Smooth muscle cell (in vitro differentiated cells): ENCODE data around the gene PDE7B. TPM values are rescaled to one million over a fixed set of nuclear protein-coding genes. Genes with fewer than 3 reads are reported as not detected.

ENCODE experiments used
- DNase-seq: peaks from one replicate; lab custom pipeline; 2025; ENCODE audit not compliant: unreplicated experiment; lab: John Stamatoyannopoulos, UW
- H2AFZ ChIP-seq: fragments of 200-600 bp; sonication (generic); 2 replicates; pipeline ENCODE4 v1.6.0; 2016; ENCODE audit warnings: antibody characterized with exemption, low read depth, mild to moderate bottlenecking
- H3F3A ChIP-seq: fragments of 200-600 bp; sonication (generic); 2 replicates; pipeline ENCODE4 v1.6.0; 2017; ENCODE audit warnings: antibody characterized with exemption, low read depth
- H3K27ac ChIP-seq: fragments of 200-600 bp; sonication (generic); 2 replicates; pipeline ENCODE4 v1.5.1; 2016; ENCODE audit warnings: low read depth, mild to moderate bottlenecking
- H3K27me3 ChIP-seq: fragments of 200-600 bp; sonication (generic); 2 replicates; pipeline ENCODE4 v1.6.1; 2016; ENCODE audit warnings: low read depth, mild to moderate bottlenecking
- H3K36me3 ChIP-seq: fragments of 200-600 bp; sonication (generic); 2 replicates; pipeline ENCODE4 v1.5.1; 2016; ENCODE audit warnings: low read depth
- H3K4me1 ChIP-seq: fragments of 200-600 bp; sonication (generic); 2 replicates; pipeline ENCODE4 v1.5.1; 2016; ENCODE audit warnings: low read depth
- H3K4me2 ChIP-seq: fragments of 200-600 bp; sonication (generic); 2 replicates; pipeline ENCODE4 v1.6.0; 2016; ENCODE audit warnings: mild to moderate bottlenecking
- H3K4me3 ChIP-seq: fragments of 200-600 bp; sonication (generic); 2 replicates; pipeline ENCODE4 v1.5.1; 2016; ENCODE audit warnings: mild to moderate bottlenecking
- H3K79me2 ChIP-seq: fragments of 200-600 bp; sonication (generic); 2 replicates; pipeline ENCODE4 v1.6.0; 2016; ENCODE audit warnings: low read depth, mild to moderate bottlenecking
- H3K9ac ChIP-seq: fragments of 200-600 bp; sonication (generic); 2 replicates; pipeline ENCODE4 v1.6.0; 2016; ENCODE audit warnings: low read depth
- H3K9me3 ChIP-seq: fragments of 200-600 bp; sonication (generic); replicated peaks from 2 replicates; pipeline ENCODE4 v1.5.1; 2016; ENCODE audit warnings: low read depth
- H4K20me1 ChIP-seq: fragments of 200-600 bp; sonication (generic); 2 replicates; pipeline ENCODE4 v1.6.0; 2016; ENCODE audit warnings: low read depth
- CTCF ChIP-seq: fragments of 200-600 bp; sonication (generic); IDR thresholded peaks from 2 replicates; pipeline ENCODE4 v1.5.1; 2017; ENCODE audit warnings: borderline replicate concordance, mild to moderate bottlenecking, antibody characterized with exemption; ENCODE audit not compliant: insufficient read depth, poor library complexity, severe bottlenecking
- whole genome bisulfite sequencing: methylation state at CpG from one replicate; pipeline ENCODE4 v1.1.7; 2016; ENCODE audit warnings: low lambda C conversion rate; 5-methylcytosine and 5-hydroxymethylcytosine counted together
- polyA plus RNA-seq: library from polyadenylated mRNA; unstranded; fragments of >200 nt; fragmentation: Nextera tagmentation; extraction: Ambion mirVana; gene quantifications from 2 replicates; pipeline ENCODE4 v1.2.1, GENCODE V29; 2016
- total RNA-seq: library from RNA; depleted of rRNA; stranded (reverse); fragments of >200 nt; gene quantifications from 2 replicates; pipeline ENCODE4 v1.2.3, GENCODE V29; 2014

Gene PDE7B
- total and polyA plus RNA-seq, 2 experiments from 2014 or later = 23.5 to 36.9 TPM

DNA sequence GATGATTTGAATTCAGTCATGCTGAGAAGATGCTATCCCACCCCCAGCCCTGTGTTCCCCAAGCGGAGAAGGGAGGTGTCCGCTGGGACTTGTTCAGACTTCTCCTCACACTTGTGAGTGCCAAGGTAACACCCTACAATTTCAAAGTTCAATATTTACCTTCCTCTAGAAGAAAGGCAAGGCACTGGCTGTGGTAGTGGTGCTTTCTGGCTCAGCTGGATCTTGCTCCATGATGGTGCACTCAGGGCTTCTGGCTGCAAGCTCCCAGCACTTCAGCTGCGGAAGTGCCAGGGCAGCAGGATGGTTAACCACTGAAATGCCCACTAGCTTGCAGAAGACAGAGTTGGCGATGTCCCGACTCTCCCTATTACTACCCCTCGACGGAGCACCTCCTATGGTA lies 263.2 kb downstream of the PDE7B start:
- H3K27ac ChIP-seq = peak overlapping the region; percentile 87
- 96% methylated on average over 7 of the region's 7 CpGs for WGBS
- no peaks in the 10 kb centered on the region for H3K36me3 ChIP-seq
- H3K4me1 ChIP-seq = peaks cover 14% of the 10 kb centered on the region
- H4K20me1 ChIP-seq = peaks cover 5% of the 10 kb centered on the region
- no peaks in the 10 kb centered on the region for H3K27me3 ChIP-seq
- no peak overlapping the region for H3K4me3 ChIP-seq
- no peaks in the 10 kb centered on the region for H3K9me3 ChIP-seq
- no peak for TF ChIP-seq CTCF
- H2AFZ ChIP-seq = no peak overlapping the region
- H3K79me2 ChIP-seq = no peaks in the 10 kb centered on the region
- no peak overlapping the region for H3K4me2 ChIP-seq
- no peaks in the 10 kb centered on the region for H3F3A ChIP-seq
- H3K9ac ChIP-seq = peak overlapping the region; percentile 78
- DNase-seq = no peak

- no peaks in the 10 kb centered on the region for H3K9me3 ChIP-seq
- no peak overlapping the region for H2AFZ ChIP-seq
- no peak for DNase-seq
- H4K20me1 ChIP-seq = peaks cover 2% of the 10 kb centered on the region
- H3K9ac ChIP-seq = no peak overlapping the region
- no peak overlapping the region for H3K4me2 ChIP-seq
- H3F3A ChIP-seq = no peaks in the 10 kb centered on the region
- H3K4me1 ChIP-seq = peaks cover 14% of the 10 kb centered on the region
- TF ChIP-seq CTCF = no peak
- H3K27me3 ChIP-seq = no peaks in the 10 kb centered on the region
- no peak overlapping the region for H3K4me3 ChIP-seq
- H3K27ac ChIP-seq = no peak overlapping the region
- WGBS = 73% methylated on average over 1 of the region's 1 CpG
- no peaks in the 10 kb centered on the region for H3K79me2 ChIP-seq
- no peaks in the 10 kb centered on the region for H3K36me3 ChIP-seq
Measured at GRCh38 chr6:136115941-136116340, 264.4 kb downstream of the PDE7B start.

- WGBS = 76% methylated on average over 2 of the region's 2 CpGs
- Histone ChIP-seq H3K4me2 (no peak overlapping the region), H3K27me3 (no peaks in the 10 kb centered on the region), H3K9me3 (no peaks in the 10 kb centered on the region), H4K20me1 (no peaks in the 10 kb centered on the region), H2AFZ (no peak overlapping the region), H3K4me1 (peaks cover 14% of the 10 kb centered on the region), H3K79me2 (no peaks in the 10 kb centered on the region), H3K36me3 (no peaks in the 10 kb centered on the region), H3F3A (no peaks in the 10 kb centered on the region), H3K4me3 (no peak overlapping the region), H3K9ac (no peak overlapping the region), H3K27ac (no peak overlapping the region)
- DNase-seq = no peak
- TF ChIP-seq CTCF = no peak
Measured at GRCh38 chr6:136117081-136117480, 265.6 kb downstream of the PDE7B start.

DNA sequence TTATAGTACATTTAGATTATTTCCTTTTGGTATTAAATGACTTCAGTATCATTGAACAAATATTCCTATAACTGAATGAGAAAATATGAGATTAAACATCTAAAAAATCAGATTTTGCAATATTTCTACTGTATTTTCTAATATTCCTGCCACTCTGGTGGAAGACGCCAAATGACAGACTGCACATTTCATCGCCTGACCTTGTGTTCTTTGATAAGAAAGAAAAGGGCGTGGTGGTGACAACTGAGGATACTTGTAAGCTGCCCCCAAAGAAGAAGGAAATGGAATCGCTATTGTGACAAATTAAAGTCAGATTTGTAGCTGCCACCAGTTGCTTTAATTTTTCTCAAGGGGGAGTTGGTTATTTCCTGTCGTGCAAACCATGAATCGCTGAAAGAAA lies 267.3 kb downstream of the PDE7B start:
- WGBS = 95% methylated on average over 6 of the region's 6 CpGs
- Histone ChIP-seq H3K36me3 (no peaks in the 10 kb centered on the region), H3K4me3 (no peak overlapping the region), H3K4me1 (peaks cover 5% of the 10 kb centered on the region), H3F3A (no peaks in the 10 kb centered on the region), H3K27ac (no peak overlapping the region), H3K79me2 (no peaks in the 10 kb centered on the region), H3K9me3 (no peaks in the 10 kb centered on the region), H2AFZ (no peak overlapping the region), H4K20me1 (peaks cover 7% of the 10 kb centered on the region), H3K27me3 (no peaks in the 10 kb centered on the region), H3K9ac (no peak overlapping the region), H3K4me2 (no peak overlapping the region)
- TF ChIP-seq CTCF = no peak
- DNase-seq = no peak
